Breast epithelium (tissue), 3 donors: ENCODE results near the gene DDR2.

Source experiments
- POLR2A ChIP-seq: fragments of 450-650 bp; IDR thresholded peaks from one replicate; pipeline ENCODE4 v1.6.1; 2016; ENCODE audit warnings: antibody characterized with exemption, mild to moderate bottlenecking, moderate library complexity
- TF ChIP-seq, protein P1 (sequence below), 3 donors: fragments of 450-650 bp; IDR thresholded peaks; one replicate each; pipeline ENCODE4 v1.5.1; 2016 to 2017; ENCODE audit warnings: antibody characterized with exemption in 3 of 3, mild to moderate bottlenecking in 3 of 3, moderate library complexity in 3 of 3

DNA sequence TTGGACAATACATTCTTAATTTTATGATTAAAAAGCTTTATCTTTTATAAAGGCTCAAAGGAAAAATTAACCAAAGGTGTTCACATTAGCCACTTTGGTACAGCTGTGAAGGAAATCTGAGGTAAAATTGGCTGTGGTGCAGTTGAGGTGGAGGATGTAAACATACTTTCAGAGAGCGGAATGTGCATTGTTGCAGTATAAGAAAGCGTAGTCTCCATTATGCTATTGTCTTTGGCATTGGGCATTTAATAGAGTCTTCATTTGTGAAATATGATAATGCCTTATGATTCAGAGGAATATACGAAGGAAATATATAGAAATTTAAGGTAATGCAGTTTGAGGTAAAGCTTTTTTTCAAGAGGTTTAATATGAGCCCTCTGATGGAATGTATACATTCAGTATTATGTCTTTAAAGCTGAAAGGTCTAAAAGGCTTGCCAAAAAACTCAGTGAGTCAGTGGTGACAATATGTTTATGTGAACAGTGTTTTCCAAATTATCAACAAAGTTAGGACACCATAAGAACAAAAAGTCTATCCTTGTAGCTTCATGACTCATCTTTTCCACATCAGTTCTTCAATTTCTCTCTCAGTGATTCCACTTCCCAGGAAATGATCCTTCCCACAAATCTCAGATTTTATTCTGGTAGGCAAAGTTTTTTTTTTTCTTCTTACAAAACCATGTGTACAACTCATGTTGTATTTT is 26.9 kb upstream of the DDR2 start:
- no peak for TF ChIP-seq POLR2A
- TF ChIP-seq, protein P1, sequence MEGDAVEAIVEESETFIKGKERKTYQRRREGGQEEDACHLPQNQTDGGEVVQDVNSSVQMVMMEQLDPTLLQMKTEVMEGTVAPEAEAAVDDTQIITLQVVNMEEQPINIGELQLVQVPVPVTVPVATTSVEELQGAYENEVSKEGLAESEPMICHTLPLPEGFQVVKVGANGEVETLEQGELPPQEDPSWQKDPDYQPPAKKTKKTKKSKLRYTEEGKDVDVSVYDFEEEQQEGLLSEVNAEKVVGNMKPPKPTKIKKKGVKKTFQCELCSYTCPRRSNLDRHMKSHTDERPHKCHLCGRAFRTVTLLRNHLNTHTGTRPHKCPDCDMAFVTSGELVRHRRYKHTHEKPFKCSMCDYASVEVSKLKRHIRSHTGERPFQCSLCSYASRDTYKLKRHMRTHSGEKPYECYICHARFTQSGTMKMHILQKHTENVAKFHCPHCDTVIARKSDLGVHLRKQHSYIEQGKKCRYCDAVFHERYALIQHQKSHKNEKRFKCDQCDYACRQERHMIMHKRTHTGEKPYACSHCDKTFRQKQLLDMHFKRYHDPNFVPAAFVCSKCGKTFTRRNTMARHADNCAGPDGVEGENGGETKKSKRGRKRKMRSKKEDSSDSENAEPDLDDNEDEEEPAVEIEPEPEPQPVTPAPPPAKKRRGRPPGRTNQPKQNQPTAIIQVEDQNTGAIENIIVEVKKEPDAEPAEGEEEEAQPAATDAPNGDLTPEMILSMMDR (IDR thresholded peaks at IDR 0.05): no peak
